AG04450 (cell line): Measurements from ENCODE around the gene SOCS2. TPM values are rescaled to one million over a fixed set of nuclear protein-coding genes. Genes with fewer than 3 reads are reported as not detected.

Experiments used
- CTCF ChIA-PET: fragments of 300-600, 350-600 bp; formaldehyde crosslinking; extraction: SDS; loops from one replicate; lab custom pipeline; 2022; ENCODE audit warnings: antibody characterized with exemption, inconsistent platforms; lab: Charles Lee
- POLR2A ChIA-PET: fragments of 350-600 bp; formaldehyde crosslinking; extraction: SDS; loops from one replicate; lab custom pipeline; 2021; ENCODE audit warnings: antibody characterized with exemption, inconsistent platforms; lab: Yijun Ruan, JAX
- DNase-seq: peaks from one replicate; pipeline ENCODE4 v3.0.0-alpha.2; 2011; ENCODE audit warnings: low read depth, low spot score
- H3K27ac ChIP-seq: one replicate; pipeline ENCODE4 v1.5.1; 2012; ENCODE audit warnings: low read depth, low read length, control low read depth
- H3K27me3 ChIP-seq: one replicate; pipeline ENCODE4 v1.6.0; 2012; ENCODE audit warnings: low read length; ENCODE audit not compliant: control insufficient read depth, insufficient read depth
- H3K4me3 ChIP-seq: 2 replicates; pipeline ENCODE4 v1.5.1; 2011; ENCODE audit warnings: mild to moderate bottlenecking, low read depth, low read length, control low read depth
- H3K9me3 ChIP-seq: 2 replicates; pipeline ENCODE4 v1.5.1; 2012; ENCODE audit warnings: low read length; ENCODE audit not compliant: control insufficient read depth, insufficient read depth
- polyA plus RNA-seq: library from polyadenylated mRNA; depleted of rRNA; stranded (reverse); fragments of >200 nt; gene quantifications from 2 replicates; pipeline ENCODE4 v1.2.3, GENCODE V29; 2011
- TF ChIP-seq, protein P1 (sequence below): IDR thresholded peaks from 2 replicates; pipeline ENCODE4 v1.5.1; 2011; ENCODE audit warnings: low read depth, low read length, control low read depth, inconsistent platforms

Gene SOCS2
- polyA plus RNA-seq, 1 experiment, result 17.6 TPM

DNA sequence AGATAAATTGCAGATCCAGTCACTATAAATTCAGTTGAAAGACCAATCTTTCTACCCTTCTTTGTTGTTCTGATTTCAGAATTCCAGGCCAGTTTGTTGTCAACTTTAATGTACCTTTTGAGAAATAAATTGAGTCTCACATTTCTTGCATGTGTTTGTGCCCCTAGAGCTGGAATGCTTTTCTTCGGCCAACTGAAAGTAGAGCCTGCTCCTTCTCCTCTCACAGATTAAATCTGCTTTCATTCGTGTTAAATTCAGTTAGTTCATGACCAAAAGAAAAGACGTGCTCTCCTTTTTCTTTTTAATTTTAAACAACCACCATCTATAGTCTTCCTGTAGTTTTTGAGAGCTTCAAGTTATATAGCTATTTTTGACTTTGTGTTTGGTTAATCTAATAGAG lies 22.9 kb downstream of the SOCS2 start:
- CTCF ChIA-PET, result interaction anchor here (0.5 to 2.4 kb wide), 2 partner anchors 507 to 971 kb away, joined by 4 to 8 read pairs; no protein-coding TSS in a partner anchor
- POLR2A ChIA-PET, result no interaction called here
- no peak for DNase-seq
- no peaks in the 10 kb centered on the region for H3K9me3 ChIP-seq
- no peak overlapping the region for H3K4me3 ChIP-seq
- no peaks in the 10 kb centered on the region for H3K27me3 ChIP-seq
- TF ChIP-seq, protein P1, sequence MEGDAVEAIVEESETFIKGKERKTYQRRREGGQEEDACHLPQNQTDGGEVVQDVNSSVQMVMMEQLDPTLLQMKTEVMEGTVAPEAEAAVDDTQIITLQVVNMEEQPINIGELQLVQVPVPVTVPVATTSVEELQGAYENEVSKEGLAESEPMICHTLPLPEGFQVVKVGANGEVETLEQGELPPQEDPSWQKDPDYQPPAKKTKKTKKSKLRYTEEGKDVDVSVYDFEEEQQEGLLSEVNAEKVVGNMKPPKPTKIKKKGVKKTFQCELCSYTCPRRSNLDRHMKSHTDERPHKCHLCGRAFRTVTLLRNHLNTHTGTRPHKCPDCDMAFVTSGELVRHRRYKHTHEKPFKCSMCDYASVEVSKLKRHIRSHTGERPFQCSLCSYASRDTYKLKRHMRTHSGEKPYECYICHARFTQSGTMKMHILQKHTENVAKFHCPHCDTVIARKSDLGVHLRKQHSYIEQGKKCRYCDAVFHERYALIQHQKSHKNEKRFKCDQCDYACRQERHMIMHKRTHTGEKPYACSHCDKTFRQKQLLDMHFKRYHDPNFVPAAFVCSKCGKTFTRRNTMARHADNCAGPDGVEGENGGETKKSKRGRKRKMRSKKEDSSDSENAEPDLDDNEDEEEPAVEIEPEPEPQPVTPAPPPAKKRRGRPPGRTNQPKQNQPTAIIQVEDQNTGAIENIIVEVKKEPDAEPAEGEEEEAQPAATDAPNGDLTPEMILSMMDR, result no peak
- H3K27ac ChIP-seq, result no peak overlapping the region

DNA sequence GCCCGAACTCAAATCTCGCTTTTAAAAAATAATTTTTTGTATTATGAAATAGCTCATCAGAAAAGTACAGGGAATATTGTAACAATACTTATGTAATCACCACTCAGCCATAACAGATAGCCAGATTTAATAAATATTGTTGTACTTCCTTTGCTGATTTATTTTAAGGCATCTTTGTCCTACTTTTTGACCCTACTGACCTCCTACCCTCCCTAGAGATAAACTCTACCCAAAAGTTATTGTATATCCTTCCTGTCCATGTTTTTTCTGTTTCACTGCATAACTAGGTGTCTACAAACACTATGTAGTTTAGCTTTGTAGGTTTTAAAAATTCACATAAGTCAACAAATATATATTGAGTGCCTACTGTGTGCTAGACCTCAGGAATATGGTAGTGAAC lies 25.1 kb downstream of the SOCS2 start:
- Histone ChIP-seq H3K27ac (no peak overlapping the region), H3K27me3 (no peaks in the 10 kb centered on the region), H3K4me3 (no peak overlapping the region), H3K9me3 (no peaks in the 10 kb centered on the region)
- no peak for DNase-seq
- ChIA-PET CTCF (interaction anchor here (0.6 kb wide), 1 partner anchor 504 kb away, joined by 4 read pairs; no protein-coding TSS in a partner anchor), POLR2A (no interaction called here)
- TF ChIP-seq, protein P1, result no peak

DNA sequence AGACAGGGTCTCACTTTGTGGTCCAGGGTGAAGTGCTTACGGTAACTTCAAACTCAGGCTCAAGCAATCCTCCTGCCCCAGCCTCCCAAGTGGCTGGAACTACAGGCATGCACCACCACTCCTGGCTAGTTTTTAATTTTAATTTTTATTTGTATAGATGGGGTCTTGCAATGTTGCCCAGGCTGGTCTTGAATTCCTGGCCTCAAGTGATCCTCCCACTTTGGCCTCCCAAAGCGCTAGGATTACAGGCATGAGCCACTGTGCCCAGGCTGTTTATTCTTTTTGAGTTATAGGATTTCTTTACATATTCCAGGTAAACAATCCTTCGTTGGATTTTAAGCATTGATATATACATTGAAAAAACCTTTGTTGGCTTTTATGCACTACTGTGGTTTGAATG lies 26.7 kb downstream of the SOCS2 start:
- ChIA-PET POLR2A (no interaction called here), CTCF (no interaction called here)
- DNase-seq, result no peak
- TF ChIP-seq, protein P1, result no peak
- Histone ChIP-seq H3K27ac (no peak overlapping the region), H3K9me3 (no peaks in the 10 kb centered on the region), H3K27me3 (no peaks in the 10 kb centered on the region), H3K4me3 (no peak overlapping the region)

DNA sequence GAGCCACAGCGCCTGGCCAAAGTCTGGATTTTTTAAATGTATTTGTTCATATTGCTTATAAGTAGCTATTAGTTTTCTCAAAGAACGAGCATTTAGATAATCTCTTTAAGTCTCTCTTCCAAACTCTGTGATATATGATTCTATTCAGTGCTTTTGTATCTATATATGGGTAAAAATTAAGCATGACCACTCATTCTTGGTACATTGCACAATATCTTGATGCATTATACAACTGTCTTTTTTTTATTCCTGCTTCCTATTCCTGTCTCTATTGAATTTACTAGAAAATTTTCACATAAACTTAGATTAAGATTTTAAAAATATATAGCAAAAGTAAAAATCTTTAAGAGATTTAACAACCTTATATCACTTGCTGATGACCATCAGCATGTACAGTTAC lies 29.1 kb downstream of the SOCS2 start:
- ChIA-PET CTCF (interaction anchor here (1.1 kb wide), 1 partner anchor 500 kb away, joined by 3 read pairs; no protein-coding TSS in a partner anchor), POLR2A (no interaction called here)
- Histone ChIP-seq H3K27ac (no peak overlapping the region), H3K9me3 (no peaks in the 10 kb centered on the region), H3K4me3 (no peak overlapping the region), H3K27me3 (no peaks in the 10 kb centered on the region)
- TF ChIP-seq, protein P1, result no peak
- no peak for DNase-seq

DNA sequence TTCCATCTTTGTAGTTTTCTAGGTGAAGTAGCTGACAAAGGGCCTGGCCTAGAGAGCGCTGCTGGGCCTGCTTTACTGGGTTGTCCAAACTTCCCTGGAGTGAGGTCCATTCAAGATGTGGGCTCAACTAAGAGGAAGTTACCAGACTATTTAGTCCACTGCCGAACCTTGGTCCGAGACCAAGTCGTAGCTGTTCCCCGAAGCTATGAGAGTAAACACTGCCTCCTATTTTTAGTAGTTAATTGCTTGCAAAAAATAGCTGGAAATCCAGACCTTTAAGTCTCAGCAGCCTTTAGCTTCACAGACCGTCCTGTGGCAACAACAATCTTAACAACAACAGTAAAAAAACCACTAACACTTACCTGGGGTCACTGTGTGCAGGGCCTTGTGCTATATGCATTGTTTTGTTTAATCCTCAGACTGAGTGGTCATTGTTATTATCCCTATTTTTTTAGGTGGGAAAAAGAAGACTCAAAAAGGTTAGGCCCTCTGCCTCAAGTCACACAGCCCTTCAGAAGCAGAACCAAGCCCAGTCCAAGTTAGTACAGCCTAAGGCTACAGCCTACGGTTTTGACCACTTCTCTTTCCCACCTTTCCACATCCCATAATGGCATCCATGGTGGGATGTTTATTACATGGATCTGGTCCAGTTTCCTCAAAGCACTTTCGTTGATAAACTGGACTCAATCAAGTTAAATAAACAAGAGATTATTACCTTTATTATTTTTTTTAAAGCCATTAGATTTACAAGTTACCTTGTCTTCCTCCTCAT lies 30.6 kb downstream of the SOCS2 start:
- DNase-seq, result no peak
- H3K9me3 ChIP-seq, result no peaks in the 10 kb centered on the region
- no peaks in the 10 kb centered on the region for H3K27me3 ChIP-seq
- ChIA-PET CTCF (interaction anchor here (0.6 to 0.8 kb wide), 2 partner anchors 397 to 499 kb away, joined by 3 to 4 read pairs; no protein-coding TSS in a partner anchor), POLR2A (no interaction called here)
- no peak overlapping the region for H3K4me3 ChIP-seq
- TF ChIP-seq, protein P1, result no peak
- H3K27ac ChIP-seq, result no peak overlapping the region
